PFSK-1 (cell line): Measurements from ENCODE around the gene UNC13C.

Experiments used
- FOXP2 ChIP-seq: optimal IDR thresholded peaks from 2 replicates; pipeline ENCODE3; 2011; ENCODE audit warnings: borderline replicate concordance, control low read depth, inconsistent platforms; ENCODE audit not compliant: insufficient read depth; ENCODE audit errors: extremely low read length, extremely low read depth
- POLR2AphosphoS5 ChIP-seq: IDR thresholded peaks from 2 replicates; pipeline ENCODE4 v1.6.1; 2012; ENCODE audit warnings: low read depth, mild to moderate bottlenecking, control low read depth, low read length, moderate library complexity
- REST ChIP-seq, 2 experiments: IDR thresholded peaks; 2 replicates each; pipeline versions ENCODE4 v1.6.1 to v1.8.0; 2011 to 2012; ENCODE audit warnings: low read depth in 2 of 2, low read length in 2 of 2, control low read depth in 1 of 2, inconsistent platforms in 1 of 2, mild to moderate bottlenecking in 1 of 2, moderate library complexity in 1 of 2; ENCODE audit not compliant: insufficient read depth in 1 of 2
- SIN3A ChIP-seq: IDR thresholded peaks from 2 replicates; pipeline ENCODE4 v1.6.1; 2012; ENCODE audit warnings: mild to moderate bottlenecking, low read length, moderate library complexity, borderline replicate concordance; ENCODE audit not compliant: insufficient read depth
- TAF1 ChIP-seq: IDR thresholded peaks from 2 replicates; pipeline ENCODE4 v1.6.1; 2012; ENCODE audit warnings: low read length, control low read depth, borderline replicate concordance; ENCODE audit not compliant: insufficient read depth

The UNC13C gene

GRCh38 chr15:54083501-54083900 lies 105.3 kb downstream of the UNC13C start:
- TF ChIP-seq POLR2AphosphoS5 (no peak), FOXP2 (no peak), TAF1 (no peak), REST (IDR thresholded peaks at IDR 0.05; ENCODE audit: insufficient read depth in 1 of 2, low read depth in 2 of 2, low read length in 2 of 2) (no peak), SIN3A (no peak)

GRCh38 chr15:54083991-54084390 lies 105.8 kb downstream of the UNC13C start:
- TF ChIP-seq TAF1 = no peak
- TF ChIP-seq REST (IDR thresholded peaks at IDR 0.05; ENCODE audit: insufficient read depth in 1 of 2, low read depth in 2 of 2, low read length in 2 of 2) = no peak
- no peak for TF ChIP-seq POLR2AphosphoS5
- TF ChIP-seq SIN3A = no peak
- TF ChIP-seq FOXP2 = no peak

GRCh38 chr15:54088837-54089236 lies 110.6 kb downstream of the UNC13C start:
- TF ChIP-seq TAF1 (no peak), POLR2AphosphoS5 (no peak)

- TF ChIP-seq SIN3A = no peak
- no peak for TF ChIP-seq REST (IDR thresholded peaks at IDR 0.05; ENCODE audit: insufficient read depth in 1 of 2, low read depth in 2 of 2, low read length in 2 of 2)
- TF ChIP-seq TAF1 = no peak
These were observed 111.5 kb downstream of the UNC13C start for GRCh38 chr15:54089776-54090175.

- TF ChIP-seq FOXP2 (no peak), SIN3A (no peak), TAF1 (no peak), POLR2AphosphoS5 (no peak), REST (IDR thresholded peaks at IDR 0.05; ENCODE audit: insufficient read depth in 1 of 2, low read depth in 2 of 2, low read length in 2 of 2) (no peak)
These were observed 113.4 kb downstream of the UNC13C start for GRCh38 chr15:54091651-54092050.
